PC-9 (cell line): ENCODE results near the gene PRLH. TPM values are rescaled to one million over a fixed set of nuclear protein-coding genes. Genes with fewer than 3 reads are reported as not detected.
A peak's percentile ranks its signal among the peaks of the same experiment; 100 is the strongest.

ENCODE experiments used
- BruUV-seq: library from RNA; stranded (reverse); fragments of 400-500 nt; replicated peaks from 2 replicates; lab custom pipeline; 2021; lab: Mats Ljungman, UMichigan
- CTCF ChIA-PET: fragments of 300-600 bp; sonication (Branson Sonifier 250); formaldehyde crosslinking; loops from one replicate; lab custom pipeline; 2022; ENCODE audit warnings: antibody characterized with exemption; lab: Charles Lee
- POLR2A ChIA-PET: fragments of 300-600 bp; sonication (Branson Sonifier 250); formaldehyde crosslinking; loops from one replicate; lab custom pipeline; 2022; ENCODE audit warnings: antibody characterized with exemption; ENCODE audit not compliant: unreplicated experiment; lab: Charles Lee
- DNase-seq, 2 experiments: peaks; one replicate each; pipeline versions ENCODE4 v3.0.0 to v3.0.0-alpha.2; 2015 to 2022; ENCODE audit warnings: mixed read lengths in 1 of 2
- H2AFZ ChIP-seq: fragments of 200-600 bp; sonication (generic); 2 replicates; pipeline ENCODE4 v1.8.1; 2017; ENCODE audit warnings: antibody characterized with exemption
- H3F3A ChIP-seq: fragments of 200-600 bp; sonication (generic); 2 replicates; pipeline ENCODE4 v1.8.1; 2017; ENCODE audit warnings: antibody characterized with exemption, mild to moderate bottlenecking, low read depth; ENCODE audit not compliant: insufficient read depth
- H3K27ac ChIP-seq: fragments of 200-600 bp; sonication (generic); 2 replicates; pipeline ENCODE4 v1.6.1; 2016; ENCODE audit warnings: mixed run types
- H3K27me3 ChIP-seq: fragments of 200-600 bp; sonication (generic); 2 replicates; pipeline ENCODE4 v1.6.1; 2016; ENCODE audit warnings: low read depth, mixed run types; ENCODE audit not compliant: insufficient read depth
- H3K36me3 ChIP-seq: fragments of 200-600 bp; sonication (generic); 2 replicates; pipeline ENCODE4 v1.6.1; 2016; ENCODE audit warnings: low read depth, mixed run types
- H3K4me1 ChIP-seq: fragments of 200-600 bp; sonication (generic); replicated peaks from 2 replicates; pipeline ENCODE4 v1.6.1; 2016; ENCODE audit warnings: mixed run types; ENCODE audit not compliant: insufficient read depth
- H3K4me2 ChIP-seq: fragments of 200-600 bp; sonication (generic); 2 replicates; pipeline ENCODE4 v1.6.1; 2017; ENCODE audit warnings: mixed run types
- H3K4me3 ChIP-seq: fragments of 200-600 bp; sonication (generic); 2 replicates; pipeline ENCODE4 v1.6.1; 2016; ENCODE audit warnings: mixed run types
- H3K79me2 ChIP-seq: fragments of 200-600 bp; sonication (generic); 2 replicates; pipeline ENCODE4 v1.6.1; 2017; ENCODE audit warnings: low read depth, mixed run types
- H3K9me2 ChIP-seq: fragments of 200-600 bp; sonication (generic); 2 replicates; pipeline ENCODE4 v1.8.1; 2017; ENCODE audit warnings: mild to moderate bottlenecking; ENCODE audit not compliant: insufficient read depth
- H3K9me3 ChIP-seq: fragments of 200-600 bp; sonication (generic); 2 replicates; pipeline ENCODE4 v1.8.1; 2016; ENCODE audit warnings: low read depth; ENCODE audit not compliant: insufficient read depth
- H4K20me1 ChIP-seq: fragments of 200-600 bp; sonication (generic); 2 replicates; pipeline ENCODE4 v1.8.1; 2017; ENCODE audit not compliant: insufficient read depth
- CTCF ChIP-seq: fragments of 200-600 bp; sonication (generic); conservative IDR thresholded peaks from 2 replicates; pipeline ENCODE4 v1.6.1; 2017; ENCODE audit warnings: mixed run types, antibody characterized with exemption, mild to moderate bottlenecking, moderate library complexity
- EZH2 ChIP-seq: fragments of 200-600 bp; sonication (generic); IDR thresholded peaks from 2 replicates; pipeline ENCODE4 v1.8.0; 2017; ENCODE audit warnings: antibody characterized with exemption, low read depth
- intact Hi-C: fragments of 100-400 bp; cut with micrococcal nuclease; formaldehyde crosslinking; loops from one replicate; pipeline ENCODE4 v1.10.0; 2022; ENCODE audit not compliant: unreplicated experiment
- total RNA-seq: library from RNA; stranded (reverse); gene quantifications from 2 replicates; pipeline ENCODE4 v1.2.3, GENCODE V29; 2021

The PRLH gene
- total RNA-seq, 1 experiment from 2014 or later, result not detected

- Histone ChIP-seq H3K79me2 (no peaks in the 10 kb centered on the region), H3K27me3 (peaks cover 16% of the 10 kb centered on the region), H3K4me3 (no peak overlapping the region), H4K20me1 (peaks cover 2% of the 10 kb centered on the region; the same call in 1 of the 2 replicates), H3K36me3 (0 out of 2 replicates have a peak, but pooled peaks cover 2% of the 10 kb centered on the region), H3K4me1 (no peaks in the 10 kb centered on the region), H3K9me2 (no peaks in the 10 kb centered on the region), H3K9me3 (no peaks in the 10 kb centered on the region), H3K27ac (no peak overlapping the region), H2AFZ (no peak overlapping the region), H3K4me2 (no peak overlapping the region), H3F3A (peaks cover 10% of the 10 kb centered on the region)
- no TSS peak for BruUV-seq
- ChIA-PET CTCF (interaction anchor here (0.9 kb wide), 1 partner anchor 48 kb away, joined by 3 read pairs; no protein-coding TSS in a partner anchor), POLR2A (interaction anchor here (0.6 kb wide), 1 partner anchor 140 kb away, joined by 11 read pairs; no protein-coding TSS in a partner anchor)
- TF ChIP-seq EZH2 (no peak), CTCF (no peak)
- intact Hi-C loops, result no loop called here
- DNase-seq, result no peak
Observed at GRCh38 chr2:237561221-237561620, 5.2 kb upstream of the PRLH start.

DNA sequence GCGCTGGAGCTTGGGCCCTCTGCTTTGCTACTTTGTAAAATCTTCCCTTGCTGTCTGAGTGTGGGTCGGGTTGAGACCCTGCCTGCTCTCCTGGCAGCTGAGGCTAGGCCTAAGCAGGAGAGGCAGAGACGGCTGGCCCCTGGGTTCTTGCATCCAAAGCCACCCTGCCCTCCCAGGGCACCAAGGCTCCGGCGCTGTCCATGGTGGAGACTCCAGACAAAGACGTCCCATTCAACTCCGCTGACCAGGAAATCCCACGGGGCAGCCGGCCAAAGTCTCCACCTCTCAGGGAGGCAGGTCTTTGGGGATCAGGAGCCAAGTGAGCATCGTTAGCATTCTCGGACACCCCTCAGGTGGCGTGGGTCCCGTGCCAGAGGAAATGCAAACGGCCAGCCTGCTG is 2.6 kb upstream of the PRLH start:
- Histone ChIP-seq H3K27me3 (peaks cover 16% of the 10 kb centered on the region), H3K79me2 (no peaks in the 10 kb centered on the region), H4K20me1 (no peaks in the 10 kb centered on the region), H3F3A (no peaks in the 10 kb centered on the region; the same call in 1 of the 2 replicates), H3K4me1 (no peaks in the 10 kb centered on the region), H3K4me3 (no peak overlapping the region), H3K4me2 (no peak overlapping the region), H3K9me3 (no peaks in the 10 kb centered on the region), H2AFZ (no peak overlapping the region), H3K27ac (no peak overlapping the region), H3K36me3 (no peaks in the 10 kb centered on the region), H3K9me2 (no peaks in the 10 kb centered on the region)
- intact Hi-C loops, result no loop called here
- no TSS peak for BruUV-seq
- TF ChIP-seq EZH2 (no peak), CTCF (no peak)
- ChIA-PET POLR2A (interaction anchor here (0.6 kb wide), 1 partner anchor 246 kb away, joined by 4 read pairs; no protein-coding TSS in a partner anchor), CTCF (no interaction called here)
- peak in 1 of 2 experiments; percentile 56 for DNase-seq

DNA sequence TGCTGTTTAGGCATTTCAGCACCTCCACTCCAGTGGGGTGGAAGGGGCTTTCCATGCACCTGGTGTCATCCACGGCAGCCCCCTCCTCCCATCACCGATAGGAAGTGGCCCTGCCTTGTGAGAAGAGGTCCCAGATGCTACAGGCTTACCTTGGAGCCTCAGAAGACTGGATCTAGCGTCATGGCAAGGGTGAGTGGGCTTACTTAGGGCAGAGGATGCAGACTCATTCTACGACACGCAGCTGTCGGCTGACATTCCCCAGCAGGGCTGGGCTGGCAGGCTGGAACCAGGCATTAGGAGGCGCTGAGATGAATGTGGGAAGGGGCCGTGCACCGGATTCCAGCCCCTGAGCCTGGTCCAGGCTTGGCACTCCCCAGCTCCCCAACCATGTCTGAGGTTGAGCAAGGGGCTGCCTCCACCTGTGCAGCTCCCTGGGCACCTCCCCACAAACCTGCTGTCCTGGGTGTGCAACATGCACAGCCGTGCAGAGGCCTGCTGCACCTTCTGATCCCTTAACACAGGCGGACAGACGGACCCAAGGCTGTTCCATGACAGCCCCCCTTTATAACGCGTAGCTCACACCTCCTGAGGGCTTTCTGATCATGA is 1.7 kb upstream of the PRLH start:
- Histone ChIP-seq H3K27me3 (peaks cover 16% of the 10 kb centered on the region), H3K4me2 (no peak overlapping the region), H3K79me2 (no peaks in the 10 kb centered on the region), H3F3A (peaks cover 2% of the 10 kb centered on the region), H3K9me2 (no peaks in the 10 kb centered on the region), H3K9me3 (no peaks in the 10 kb centered on the region), H3K27ac (no peak overlapping the region), H3K4me1 (no peaks in the 10 kb centered on the region), H2AFZ (no peak overlapping the region), H4K20me1 (no peaks in the 10 kb centered on the region), H3K36me3 (no peaks in the 10 kb centered on the region), H3K4me3 (no peak overlapping the region)
- ChIA-PET CTCF (no interaction called here), POLR2A (no interaction called here)
- intact Hi-C loops, result no loop called here
- TF ChIP-seq EZH2 (no peak), CTCF (no peak)
- no TSS peak for BruUV-seq
- no peak for DNase-seq
